ENCODE measurements around the gene ATP6V0A4.

The ATP6V0A4 gene

GRCh38 chr7:138663725-138664710 is 134.0 kb downstream of the ATP6V0A4 start:
- in situ Hi-C loops (cut with MboI; ENCODE audit: low sequenced_read_pairs), result no loop called here

- in situ Hi-C loops (cut with MboI; ENCODE audit: low sequenced_read_pairs), result no loop called here
Observed at GRCh38 chr7:138662991-138663320, 135.0 kb downstream of the ATP6V0A4 start.

- in situ Hi-C loops (cut with MboI; ENCODE audit: low sequenced_read_pairs), result no loop called here
Observed at GRCh38 chr7:138662076-138662990, 135.7 kb downstream of the ATP6V0A4 start.

DNA sequence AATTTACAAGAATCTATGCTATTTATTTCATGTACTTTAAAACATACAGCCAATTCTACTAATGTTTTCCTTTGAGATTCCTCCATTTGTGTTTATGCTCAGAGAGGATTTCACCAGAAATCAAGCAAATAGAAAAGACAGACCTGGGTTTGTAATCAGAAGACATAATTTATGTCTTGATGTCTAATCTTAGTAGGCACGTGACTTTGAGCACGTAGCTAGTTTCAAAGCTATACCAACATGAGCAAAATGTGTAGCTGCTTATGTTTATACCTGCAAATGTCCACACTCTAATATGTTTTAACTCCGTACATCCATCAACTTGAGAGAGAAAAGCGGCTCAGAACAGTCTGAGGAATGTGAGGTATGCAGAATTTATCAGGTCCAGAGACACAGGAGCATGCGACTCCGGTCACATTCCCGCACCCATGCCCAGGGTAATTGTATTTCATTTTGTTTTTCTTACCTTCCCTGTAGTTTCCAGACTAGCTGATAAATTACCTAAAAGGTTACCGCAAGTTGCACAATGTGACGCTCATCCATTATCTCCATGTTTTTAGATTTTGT is 136.8 kb downstream of the ATP6V0A4 start:
- in situ Hi-C loops (cut with MboI; ENCODE audit: low sequenced_read_pairs), result no loop called here

GRCh38 chr7:138658889-138659288 is 139.1 kb downstream of the ATP6V0A4 start:
- in situ Hi-C loops (cut with MboI; ENCODE audit: low sequenced_read_pairs), result no loop called here

- in situ Hi-C loops (cut with MboI; ENCODE audit: low sequenced_read_pairs), result no loop called here
Observed at GRCh38 chr7:138657854-138658386, 140.1 kb downstream of the ATP6V0A4 start.

- in situ Hi-C loops (cut with MboI; ENCODE audit: low sequenced_read_pairs), result no loop called here
Observed at GRCh38 chr7:138656952-138657351, 141.0 kb downstream of the ATP6V0A4 start.

Data from hTERT RPE-1 (cell line).